RWPE1 (cell line): ENCODE data around the gene USP10.

Experiments used
- CTCF ChIA-PET: fragments of 350-600 bp; sonication (Branson Sonifier 250); formaldehyde crosslinking; extraction: SDS; loops from one replicate; lab custom pipeline; 2021; lab: Yijun Ruan, JAX
- POLR2A ChIA-PET: fragments of 400-600 bp; formaldehyde crosslinking; extraction: SDS; loops from one replicate; lab custom pipeline; 2020; ENCODE audit warnings: antibody characterized with exemption; ENCODE audit not compliant: low non-redundant PET; lab: Yijun Ruan, JAX
- DNase-seq: peaks from one replicate; pipeline ENCODE4 v3.0.0; 2012; ENCODE audit warnings: low spot score
- H3K27ac ChIP-seq: fragments of 450-650 bp; 2 replicates; pipeline ENCODE4 v1.5.1; 2017
- CTCF ChIP-seq: fragments of 450-650 bp; conservative IDR thresholded peaks from 2 replicates; pipeline ENCODE4 v1.5.1; 2017; ENCODE audit warnings: low read depth, mild to moderate bottlenecking

Gene USP10

GRCh38 chr16:84754956-84755672 is 55.3 kb downstream of the USP10 start:
- POLR2A ChIA-PET, result no interaction called here
- H3K27ac ChIP-seq, result peak overlapping the region; percentile 59
- peak; percentile 60 for DNase-seq
- CTCF ChIA-PET, result interaction anchor here (0.6 to 3.6 kb wide), 20 partner anchors 15 to 781 kb away, joined by 3 to 30 read pairs (median 4); no protein-coding TSS in a partner anchor
- no peak for TF ChIP-seq CTCF

- ChIA-PET POLR2A (interaction anchor here (0.5 kb wide), 1 partner anchor 68 kb away, joined by 3 read pairs; no protein-coding TSS in a partner anchor), CTCF (interaction anchor here (0.6 to 1.0 kb wide), 2 partner anchors 214 to 294 kb away, joined by 3 to 7 read pairs; no protein-coding TSS in a partner anchor)
- DNase-seq, result no peak
- TF ChIP-seq CTCF, result no peak
- H3K27ac ChIP-seq, result no peak overlapping the region
Measured at GRCh38 chr16:84756830-84757229, 57.0 kb downstream of the USP10 start.

GRCh38 chr16:84758627-84759026 is 58.8 kb downstream of the USP10 start:
- ChIA-PET POLR2A (no interaction called here), CTCF (interaction anchor here (0.6 kb wide), 1 partner anchor 14 kb away, joined by 3 read pairs; no protein-coding TSS in a partner anchor)
- no peak overlapping the region for H3K27ac ChIP-seq
- DNase-seq, result no peak
- TF ChIP-seq CTCF, result no peak

GRCh38 chr16:84759061-84759460 is 59.3 kb downstream of the USP10 start:
- CTCF ChIA-PET, result no interaction called here
- no peak overlapping the region for H3K27ac ChIP-seq
- DNase-seq, result no peak
- no peak for TF ChIP-seq CTCF
- POLR2A ChIA-PET, result no interaction called here

- ChIA-PET POLR2A (no interaction called here), CTCF (interaction anchor here (0.6 to 1.0 kb wide), 2 partner anchors 102 to 204 kb away, joined by 3 read pairs; no protein-coding TSS in a partner anchor)
- no peak overlapping the region for H3K27ac ChIP-seq
- no peak for DNase-seq
- no peak for TF ChIP-seq CTCF
Measured at GRCh38 chr16:84759906-84760305, 60.1 kb downstream of the USP10 start.

- POLR2A ChIA-PET, result no interaction called here
Measured at GRCh38 chr16:84761448-84762368, 61.9 kb downstream of the USP10 start.

More at GRCh38 chr16:84761448-84762368, 61.9 kb downstream of the USP10 start:
- DNase-seq, result no peak
- H3K27ac ChIP-seq, result no peak overlapping the region
- no peak for TF ChIP-seq CTCF
- CTCF ChIA-PET, result interaction anchor here (0.6 to 0.7 kb wide), 3 partner anchors 139 to 215 kb away, joined by 3 read pairs; no protein-coding TSS in a partner anchor
